ENCODE results near the gene OR2A5. TPM values are rescaled to one million over a fixed set of nuclear protein-coding genes. Genes with fewer than 3 reads are reported as not detected.

OR2A5 gene
- total and polyA plus RNA-seq, 2 donors (not counting 1 experiment from before 2014, with no cell fraction given) = not detected

DNA sequence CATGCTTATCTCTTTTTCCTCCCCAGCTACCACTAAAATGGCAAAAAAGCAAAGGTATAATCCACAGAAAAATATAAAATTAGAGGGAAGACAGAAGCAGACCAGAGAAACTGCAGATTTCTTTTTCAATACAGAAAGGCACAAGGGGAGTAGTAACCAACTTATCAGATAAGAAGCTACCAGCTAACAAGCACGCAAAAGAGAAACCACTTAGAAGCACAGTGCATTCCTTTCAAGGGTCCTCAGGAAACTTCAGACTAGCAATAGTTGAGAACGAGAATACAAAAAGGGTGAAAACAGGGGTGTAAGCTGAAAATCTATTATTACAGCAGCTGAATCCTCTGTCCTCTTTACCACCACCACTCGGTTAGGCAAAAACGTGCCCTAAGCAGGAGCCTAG is 9.9 kb upstream of the OR2A5 start:
- peaks cover 0 to 7% (median 0%) of the 10 kb centered on the region in 4 experiments for H3K27me3 ChIP-seq (replicated peaks in 1 of 4; ENCODE audit: control extremely low read depth in 1 of 4, control insufficient read depth in 3 of 4, insufficient read depth in 4 of 4, low read length in 3 of 4)
- Mint-ChIP-seq H3K9me3 (ENCODE audit: insufficient read depth) (no peaks in the 10 kb centered on the region), H3K27ac (no peak overlapping the region), H3K4me3 (no peak overlapping the region), H3K4me1 (no peaks in the 10 kb centered on the region), H3K27me3 (no peaks in the 10 kb centered on the region)
- no peak overlapping the region for H3K4me2 ChIP-seq (replicated peaks; ENCODE audit: low read depth, low read length, poor library complexity, severe bottlenecking)
- WGBS (ENCODE audit: insufficient coverage) = no CpG with 5 or more reads among the region's 4 CpGs
- H4K20me1 ChIP-seq (ENCODE audit: control insufficient read depth, insufficient read depth, low read length, poor library complexity, severe bottlenecking) = no peaks in the 10 kb centered on the region
- H3K4me1 ChIP-seq (ENCODE audit: control insufficient read depth in 2 of 2, insufficient read depth in 2 of 2, low read length in 2 of 2) = no peaks in the 10 kb centered on the region
- DNase-seq = no peak
- H3K27ac ChIP-seq (ENCODE audit: low read length in 2 of 2) = no peak overlapping the region
- ATAC-seq (ENCODE audit: low read depth) = no peak
- H3K9me3 ChIP-seq (ENCODE audit: control extremely low read depth in 1 of 3, control insufficient read depth in 2 of 3, insufficient read depth in 1 of 3, low read length in 2 of 3) = no peaks in the 10 kb centered on the region
- H3K36me3 ChIP-seq (replicated peaks in 1 of 2; ENCODE audit: control extremely low read depth in 1 of 2, control insufficient read depth in 1 of 2, extremely low read depth in 1 of 2, insufficient read depth in 2 of 2, low read length in 1 of 2) = no peaks in the 10 kb centered on the region
- H2AFZ ChIP-seq (ENCODE audit: insufficient read depth, low read depth, low read length, poor library complexity, severe bottlenecking) = no peak overlapping the region
- intact Hi-C loops (cut with micrococcal nuclease) = no loop called here
- H3K4me3 ChIP-seq (ENCODE audit: control extremely low read depth in 1 of 5, extremely low read depth in 1 of 5, insufficient read depth in 1 of 5, low read depth in 2 of 5, low read length in 4 of 5) = no peak overlapping the region
- no peak overlapping the region for H3K9ac ChIP-seq (ENCODE audit: low read length)
- ChIA-PET CTCF (no interaction called here), POLR2A (no interaction called here)
- no peaks in the 10 kb centered on the region for H3K79me2 ChIP-seq (ENCODE audit: control insufficient read depth, insufficient read depth, low read length)
- TF ChIP-seq EZH2 (IDR thresholded peaks at IDR 0.05; ENCODE audit: borderline replicate concordance, insufficient read depth, low read depth, low read length, poor library complexity, severe bottlenecking) = no peak
- TF ChIP-seq, protein P1, sequence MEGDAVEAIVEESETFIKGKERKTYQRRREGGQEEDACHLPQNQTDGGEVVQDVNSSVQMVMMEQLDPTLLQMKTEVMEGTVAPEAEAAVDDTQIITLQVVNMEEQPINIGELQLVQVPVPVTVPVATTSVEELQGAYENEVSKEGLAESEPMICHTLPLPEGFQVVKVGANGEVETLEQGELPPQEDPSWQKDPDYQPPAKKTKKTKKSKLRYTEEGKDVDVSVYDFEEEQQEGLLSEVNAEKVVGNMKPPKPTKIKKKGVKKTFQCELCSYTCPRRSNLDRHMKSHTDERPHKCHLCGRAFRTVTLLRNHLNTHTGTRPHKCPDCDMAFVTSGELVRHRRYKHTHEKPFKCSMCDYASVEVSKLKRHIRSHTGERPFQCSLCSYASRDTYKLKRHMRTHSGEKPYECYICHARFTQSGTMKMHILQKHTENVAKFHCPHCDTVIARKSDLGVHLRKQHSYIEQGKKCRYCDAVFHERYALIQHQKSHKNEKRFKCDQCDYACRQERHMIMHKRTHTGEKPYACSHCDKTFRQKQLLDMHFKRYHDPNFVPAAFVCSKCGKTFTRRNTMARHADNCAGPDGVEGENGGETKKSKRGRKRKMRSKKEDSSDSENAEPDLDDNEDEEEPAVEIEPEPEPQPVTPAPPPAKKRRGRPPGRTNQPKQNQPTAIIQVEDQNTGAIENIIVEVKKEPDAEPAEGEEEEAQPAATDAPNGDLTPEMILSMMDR (IDR thresholded peaks at IDR 0.05) = no peak

DNA sequence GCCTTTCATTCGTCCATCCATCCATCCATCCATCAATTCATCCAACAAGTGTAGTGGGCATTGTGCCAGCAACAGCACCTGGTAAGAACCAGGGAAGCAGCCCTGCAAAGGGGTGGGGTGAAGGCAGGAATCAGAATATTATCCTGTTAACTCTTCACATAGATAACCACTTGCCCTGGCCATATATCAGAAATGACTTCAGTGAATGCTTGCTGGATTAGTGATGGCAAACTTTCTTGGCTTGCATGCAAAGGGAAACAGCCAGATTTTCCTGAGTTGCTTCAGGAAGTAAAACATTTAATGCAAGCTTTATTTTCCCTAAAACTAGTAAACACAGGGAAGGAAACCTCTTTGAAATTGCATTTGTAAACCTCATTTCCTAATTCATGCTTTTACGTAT is 743 bp downstream of the OR2A5 start:
- H3K36me3 ChIP-seq (replicated peaks in 1 of 2; ENCODE audit: control extremely low read depth in 1 of 2, control insufficient read depth in 1 of 2, extremely low read depth in 1 of 2, insufficient read depth in 2 of 2, low read length in 1 of 2) = no peaks in the 10 kb centered on the region
- no peak overlapping the region for H3K4me2 ChIP-seq (replicated peaks; ENCODE audit: low read depth, low read length, poor library complexity, severe bottlenecking)
- CTCF ChIA-PET = no interaction called here
- DNase-seq (no peak), ATAC-seq (ENCODE audit: low read depth) (no peak)
- no peak overlapping the region for H2AFZ ChIP-seq (ENCODE audit: insufficient read depth, low read depth, low read length, poor library complexity, severe bottlenecking)
- H3K4me3 ChIP-seq (ENCODE audit: control extremely low read depth in 1 of 5, extremely low read depth in 1 of 5, insufficient read depth in 1 of 5, low read depth in 2 of 5, low read length in 4 of 5) = no peak overlapping the region
- no peak overlapping the region for H3K27ac ChIP-seq (ENCODE audit: low read length in 2 of 2)
- TF ChIP-seq, protein P1 (IDR thresholded peaks at IDR 0.05) = no peak
- TF ChIP-seq EZH2 (IDR thresholded peaks at IDR 0.05; ENCODE audit: borderline replicate concordance, insufficient read depth, low read depth, low read length, poor library complexity, severe bottlenecking) = no peak
- peaks cover 0 to 4% (median 0%) of the 10 kb centered on the region in 4 experiments for H3K27me3 ChIP-seq (replicated peaks in 1 of 4; ENCODE audit: control extremely low read depth in 1 of 4, control insufficient read depth in 3 of 4, insufficient read depth in 4 of 4, low read length in 3 of 4)
- H4K20me1 ChIP-seq (ENCODE audit: control insufficient read depth, insufficient read depth, low read length, poor library complexity, severe bottlenecking) = no peaks in the 10 kb centered on the region
- no peaks in the 10 kb centered on the region for H3K9me3 ChIP-seq (ENCODE audit: control extremely low read depth in 1 of 3, control insufficient read depth in 2 of 3, insufficient read depth in 1 of 3, low read length in 2 of 3)
- H3K9me3 Mint-ChIP-seq (ENCODE audit: insufficient read depth) = no peaks in the 10 kb centered on the region
- H3K4me1 Mint-ChIP-seq = no peaks in the 10 kb centered on the region
- no peaks in the 10 kb centered on the region for H3K4me1 ChIP-seq (ENCODE audit: control insufficient read depth in 2 of 2, insufficient read depth in 2 of 2, low read length in 2 of 2)
- peaks cover 5% of the 10 kb centered on the region for H3K27me3 Mint-ChIP-seq
- POLR2A ChIA-PET = no interaction called here
- WGBS (ENCODE audit: insufficient coverage) = no CpG with 5 or more reads among the region's 2 CpGs
- H3K79me2 ChIP-seq (ENCODE audit: control insufficient read depth, insufficient read depth, low read length) = no peaks in the 10 kb centered on the region
- H3K9ac ChIP-seq (ENCODE audit: low read length) = no peak overlapping the region
- H3K4me3 Mint-ChIP-seq = no peak overlapping the region
- H3K27ac Mint-ChIP-seq = no peak overlapping the region
- intact Hi-C loops (cut with micrococcal nuclease) = no loop called here
